Vagina (tissue), 2 donors: Measurements from ENCODE around the gene PAPSS1. TPM values are rescaled to one million over a fixed set of nuclear protein-coding genes. Genes with fewer than 3 reads are reported as not detected.
"Not testable (repeated sequence)": the region's sequence is repeated elsewhere in the genome, so short reads cannot be mapped to it uniquely, and the experiment has no call there.

Experiments
- DNase-seq, 2 donors: peaks; one replicate each; pipeline ENCODE4 v3.0.0-alpha.2; 2017; ENCODE audit errors: extremely low spot score in 2 of 2
- H3K27ac ChIP-seq: fragments of 200-600 bp; sonication (generic); one replicate; pipeline ENCODE4 v1.5.1; 2019
- H3K27me3 ChIP-seq: fragments of 200-600 bp; sonication (generic); one replicate; pipeline ENCODE4 v1.5.1; 2019
- H3K36me3 ChIP-seq, 2 donors: fragments of 200-600 bp; sonication (generic); one replicate each; pipeline ENCODE4 v1.5.1; 2017 to 2019
- H3K4me1 ChIP-seq: fragments of 200-600 bp; sonication (generic); one replicate; pipeline ENCODE4 v1.5.1; 2019
- H3K4me3 ChIP-seq, 2 donors: fragments of 200-600 bp; sonication (generic); 1 replicate in 1 of 2; 2 replicates in 1 of 2; pipeline ENCODE4 v1.5.1; 2016 to 2019
- H3K9me3 ChIP-seq: fragments of 200-600 bp; sonication (generic); one replicate; pipeline ENCODE4 v1.5.1; 2019
- CTCF ChIP-seq, 3 experiments: fragments of 450-650 bp in 2 of 3; fragments of 200-600 bp in 1 of 3; sonication (generic) in 1 of 3; IDR thresholded peaks; one replicate each; pipeline ENCODE4 v1.5.1; 2017 to 2019; ENCODE audit warnings: antibody characterized with exemption in 3 of 3, mild to moderate bottlenecking in 2 of 3, moderate library complexity in 2 of 3
- POLR2A ChIP-seq, 2 donors: fragments of 450-650 bp; IDR thresholded peaks; one replicate each; pipeline ENCODE4 v1.6.1; 2017; ENCODE audit warnings: antibody characterized with exemption in 2 of 2, mild to moderate bottlenecking in 2 of 2, moderate library complexity in 2 of 2
- POLR2AphosphoS5 ChIP-seq, 2 donors: sonication (generic); formaldehyde crosslinking; IDR thresholded peaks; one replicate each; pipeline ENCODE4 v1.9.0; 2017; ENCODE audit warnings: antibody characterized with exemption in 2 of 2, mild to moderate bottlenecking in 2 of 2, low read depth in 1 of 2; ENCODE audit not compliant: insufficient read depth in 1 of 2
- intact Hi-C: fragments of 100-400 bp; cut with DNase I; formaldehyde crosslinking; loops from one replicate; pipeline ENCODE4 v1.15.1; 2023
- total RNA-seq: library from RNA; depleted of rRNA; stranded (reverse); fragments of >200 nt; gene quantifications from one replicate; pipeline ENCODE4 v1.2.3, GENCODE V29; 2016

PAPSS1 gene
- total RNA-seq, 1 donor from 2014 or later, result 27.5 TPM

GRCh38 chr4:107665001-107665400 lies 55.0 kb downstream of the PAPSS1 start:
- intact Hi-C loops, result no loop called here
- TF ChIP-seq POLR2A (IDR thresholded peaks at IDR 0.05) (no peak), CTCF (IDR thresholded peaks at IDR 0.05) (no peak), POLR2AphosphoS5 (IDR thresholded peaks at IDR 0.05; ENCODE audit: insufficient read depth in 1 of 2, low read depth in 1 of 2) (no peak)
- Histone ChIP-seq H3K36me3 (no peaks in the 10 kb centered on the region), H3K27me3 (no peaks in the 10 kb centered on the region), H3K4me1 (peaks cover 10% of the 10 kb centered on the region), H3K27ac (no peak overlapping the region), H3K9me3 (no peaks in the 10 kb centered on the region), H3K4me3 (no peak overlapping the region)
- no peak for DNase-seq

GRCh38 chr4:107658400-107659336 lies 61.4 kb downstream of the PAPSS1 start:
- H3K9me3 ChIP-seq, result no peaks in the 10 kb centered on the region
- TF ChIP-seq CTCF (IDR thresholded peaks at IDR 0.05), result no peak
- no peak for TF ChIP-seq POLR2A (IDR thresholded peaks at IDR 0.05)
- no peak for TF ChIP-seq POLR2AphosphoS5 (IDR thresholded peaks at IDR 0.05; ENCODE audit: insufficient read depth in 1 of 2, low read depth in 1 of 2)
- DNase-seq, result no peak
- H3K27me3 ChIP-seq, result no peaks in the 10 kb centered on the region
- no peaks in the 10 kb centered on the region for H3K4me1 ChIP-seq
- H3K36me3 ChIP-seq, result peaks cover 0 to 10% of the 10 kb centered on the region in 2 donors
- intact Hi-C loops, result no loop called here
- H3K27ac ChIP-seq, result no peak overlapping the region
- no peak overlapping the region for H3K4me3 ChIP-seq

- H3K4me1 ChIP-seq, result no peaks in the 10 kb centered on the region
- H3K36me3 ChIP-seq, result peaks cover 0 to 10% of the 10 kb centered on the region in 2 donors
- DNase-seq, result no peak
- H3K27ac ChIP-seq, result no peak overlapping the region
- H3K9me3 ChIP-seq, result no peaks in the 10 kb centered on the region
- no peak for TF ChIP-seq POLR2AphosphoS5 (IDR thresholded peaks at IDR 0.05; ENCODE audit: insufficient read depth in 1 of 2, low read depth in 1 of 2)
- no peak for TF ChIP-seq POLR2A (IDR thresholded peaks at IDR 0.05)
- TF ChIP-seq CTCF (IDR thresholded peaks at IDR 0.05), result no peak
- H3K27me3 ChIP-seq, result no peaks in the 10 kb centered on the region
- intact Hi-C loops, result no loop called here
- no peak overlapping the region for H3K4me3 ChIP-seq
These were observed 64.7 kb downstream of the PAPSS1 start for GRCh38 chr4:107655289-107655688.

GRCh38 chr4:107654694-107655093 lies 65.3 kb downstream of the PAPSS1 start:
- Histone ChIP-seq H3K9me3 (no peaks in the 10 kb centered on the region), H3K27ac (no peak overlapping the region), H3K4me1 (peaks cover under 1% of the 10 kb centered on the region), H3K27me3 (no peaks in the 10 kb centered on the region), H3K36me3 (peaks cover 0 to 10% of the 10 kb centered on the region in 2 donors), H3K4me3 (no peak overlapping the region)
- no peak for DNase-seq
- intact Hi-C loops, result no loop called here
- no peak for TF ChIP-seq CTCF (IDR thresholded peaks at IDR 0.05)
- TF ChIP-seq POLR2A (IDR thresholded peaks at IDR 0.05), result no peak
- no peak for TF ChIP-seq POLR2AphosphoS5 (IDR thresholded peaks at IDR 0.05; ENCODE audit: insufficient read depth in 1 of 2, low read depth in 1 of 2)

- H3K4me1 ChIP-seq, H3K36me3 ChIP-seq, DNase-seq, H3K9me3 ChIP-seq, intact Hi-C loops, H3K27ac ChIP-seq, H3K27me3 ChIP-seq, H3K4me3 ChIP-seq: not testable (repeated sequence)
These were observed 68.6 kb downstream of the PAPSS1 start for GRCh38 chr4:107651408-107651807.
